ENCODE results near the gene TIMP2. TPM values are rescaled to one million over a fixed set of nuclear protein-coding genes. Genes with fewer than 3 reads are reported as not detected.

TIMP2 gene
- total RNA-seq, 4 donors from 2014 or later: 172 to 315 (median 211) TPM

DNA sequence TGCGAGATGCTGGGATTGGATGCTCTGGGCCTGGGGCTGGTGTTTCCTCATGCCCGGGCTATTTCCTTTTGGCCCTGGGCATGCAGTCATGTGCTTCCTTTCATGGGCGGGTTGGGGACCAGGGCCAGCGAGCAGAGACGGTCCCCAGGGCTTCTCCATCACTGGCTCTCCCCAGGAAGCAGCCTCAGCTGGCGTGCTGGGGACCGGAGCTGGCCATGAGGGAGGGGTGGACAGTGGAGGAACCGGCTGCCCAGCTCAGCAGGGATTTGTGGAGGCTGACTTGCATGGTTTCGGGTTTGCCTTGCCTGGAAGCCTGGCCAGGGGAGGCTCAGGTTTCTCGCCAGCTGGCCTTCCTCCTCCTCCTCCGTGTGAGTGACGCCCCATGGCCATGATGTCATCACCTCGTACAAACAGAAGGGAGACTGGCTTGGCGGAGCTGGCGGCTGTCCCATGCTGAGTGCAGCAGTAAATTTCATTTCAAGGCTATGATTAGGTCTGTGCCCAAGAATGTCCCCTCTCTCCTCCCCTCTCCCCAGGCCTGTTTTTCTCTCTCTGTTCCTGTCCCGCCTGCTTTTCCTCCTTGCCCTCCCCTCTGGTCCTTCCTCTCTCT, 8.9 kb upstream of the TIMP2 start:
- no peaks in the 10 kb centered on the region for H3K9me3 ChIP-seq
- H3K4me3 ChIP-seq: peak overlapping the region in 1 of 2 donors; percentile 42

DNA sequence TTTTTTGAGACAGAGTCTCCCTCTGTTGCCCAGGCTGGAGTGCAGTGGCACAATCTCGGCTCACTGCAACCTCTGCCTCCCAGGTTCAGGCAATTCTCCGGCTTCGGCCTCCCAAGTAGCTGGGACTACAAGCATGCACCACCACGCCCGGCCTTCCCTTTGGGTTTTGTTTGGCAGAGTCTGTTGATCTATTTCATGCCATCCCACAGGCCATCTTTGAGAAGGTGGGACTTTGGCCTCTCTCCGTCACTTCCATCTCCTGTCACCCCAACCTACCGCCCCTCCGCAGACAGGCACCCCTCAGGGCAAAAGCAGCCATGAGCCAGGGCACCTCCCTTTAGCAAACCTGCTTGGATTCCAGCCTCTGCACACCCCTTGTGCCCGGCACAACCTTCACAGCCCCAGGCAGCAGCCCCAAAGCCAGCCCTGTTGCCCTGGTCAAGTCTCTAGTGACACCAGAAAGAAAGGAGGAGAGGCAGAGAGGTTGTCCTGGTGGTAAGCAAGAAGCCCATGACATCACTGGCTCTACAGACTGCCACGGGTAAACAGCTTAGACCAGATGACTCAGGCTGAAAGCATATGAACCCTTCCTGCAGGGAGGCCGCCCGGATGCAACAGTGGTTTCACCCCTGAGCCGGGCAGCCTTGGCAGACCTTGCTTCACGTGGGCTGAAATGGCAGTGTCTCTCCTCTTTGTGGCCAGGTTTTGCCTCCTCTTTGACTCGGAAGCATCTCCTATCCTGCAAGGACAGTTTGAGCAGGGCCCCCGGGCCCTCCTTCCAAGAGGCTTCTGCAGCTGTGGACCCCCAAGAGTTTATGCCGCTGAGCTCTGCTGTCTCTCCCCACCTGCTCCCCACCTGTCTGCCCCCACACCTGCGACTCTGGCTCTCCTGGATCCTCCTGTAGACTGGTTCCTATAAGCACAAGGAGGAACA, 8.1 kb upstream of the TIMP2 start:
- ATAC-seq: peak; percentile 63
- 58 to 96% methylated on average over 4 to 8 of the region's 18 CpGs for WGBS, 2 donors (ENCODE audit: low coverage in 1 of 2)

More for the DNA sequence above, 8.9 kb upstream of the TIMP2 start:
- ATAC-seq: peak; percentile 88
- no peaks in the 10 kb centered on the region for H3K36me3 ChIP-seq
- 4 to 13% methylated on average over 3 to 4 of the region's 16 CpGs for WGBS, 2 donors (ENCODE audit: low coverage in 1 of 2)
- no peaks in the 10 kb centered on the region for H3K27me3 ChIP-seq
- peak overlapping the region; percentile 62 to 90 (median 86) for H3K27ac ChIP-seq
- peaks cover 0 to 39% (median 28%) of the 10 kb centered on the region in 3 donors for H3K4me1 ChIP-seq
- TF ChIP-seq POLR2AphosphoS5 (IDR thresholded peaks at IDR 0.05): peak; percentile 89
- TF ChIP-seq EP300 (IDR thresholded peaks at IDR 0.05): no peak
- TF ChIP-seq, protein P1, sequence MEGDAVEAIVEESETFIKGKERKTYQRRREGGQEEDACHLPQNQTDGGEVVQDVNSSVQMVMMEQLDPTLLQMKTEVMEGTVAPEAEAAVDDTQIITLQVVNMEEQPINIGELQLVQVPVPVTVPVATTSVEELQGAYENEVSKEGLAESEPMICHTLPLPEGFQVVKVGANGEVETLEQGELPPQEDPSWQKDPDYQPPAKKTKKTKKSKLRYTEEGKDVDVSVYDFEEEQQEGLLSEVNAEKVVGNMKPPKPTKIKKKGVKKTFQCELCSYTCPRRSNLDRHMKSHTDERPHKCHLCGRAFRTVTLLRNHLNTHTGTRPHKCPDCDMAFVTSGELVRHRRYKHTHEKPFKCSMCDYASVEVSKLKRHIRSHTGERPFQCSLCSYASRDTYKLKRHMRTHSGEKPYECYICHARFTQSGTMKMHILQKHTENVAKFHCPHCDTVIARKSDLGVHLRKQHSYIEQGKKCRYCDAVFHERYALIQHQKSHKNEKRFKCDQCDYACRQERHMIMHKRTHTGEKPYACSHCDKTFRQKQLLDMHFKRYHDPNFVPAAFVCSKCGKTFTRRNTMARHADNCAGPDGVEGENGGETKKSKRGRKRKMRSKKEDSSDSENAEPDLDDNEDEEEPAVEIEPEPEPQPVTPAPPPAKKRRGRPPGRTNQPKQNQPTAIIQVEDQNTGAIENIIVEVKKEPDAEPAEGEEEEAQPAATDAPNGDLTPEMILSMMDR (IDR thresholded peaks at IDR 0.05): no peak
- no peak for TF ChIP-seq POLR2A (IDR thresholded peaks at IDR 0.05)

DNA sequence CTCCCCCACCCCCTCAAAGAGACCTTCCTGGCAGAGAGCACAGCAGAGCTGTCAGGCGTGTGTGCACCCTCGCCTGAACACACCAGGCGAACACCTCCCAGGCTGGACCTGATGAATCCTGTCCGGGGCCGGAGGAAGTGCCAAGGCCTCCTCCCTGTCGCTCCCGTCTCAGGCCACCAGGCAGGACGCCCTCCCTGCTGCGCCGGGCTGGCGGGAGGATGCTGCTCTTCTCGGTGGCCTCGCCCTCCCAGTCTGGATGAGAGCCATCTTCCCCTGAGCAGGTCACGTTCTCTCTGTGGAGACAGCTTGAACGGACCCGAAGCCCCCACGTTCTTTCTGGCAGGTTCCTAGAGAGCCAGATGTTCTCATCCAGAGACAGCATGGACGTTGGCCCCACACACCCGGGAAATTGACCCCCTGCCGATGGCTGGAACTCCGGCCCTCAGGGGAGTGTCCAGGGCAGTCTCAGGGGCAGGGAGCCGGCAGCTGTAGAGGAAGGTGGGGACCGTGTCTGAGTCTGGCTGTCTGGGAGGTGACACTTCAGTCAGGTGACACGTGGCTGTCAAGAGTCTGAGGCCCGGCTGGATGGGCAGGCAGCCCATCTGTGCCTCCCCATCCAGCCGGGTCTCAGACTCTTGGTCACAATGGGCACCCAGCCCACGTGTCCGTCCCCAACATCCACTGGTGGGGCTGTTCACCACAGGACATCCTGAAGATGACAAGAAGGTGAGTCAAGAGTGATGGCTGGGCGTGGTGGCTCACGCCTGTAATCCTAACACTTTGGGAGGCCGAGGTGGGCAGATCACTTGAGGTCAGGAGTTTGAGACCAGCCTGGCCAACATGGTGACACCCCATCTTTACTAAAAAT, 5.0 kb upstream of the TIMP2 start:
- H3K27ac ChIP-seq: peak overlapping the region in 1 of 4 donors; percentile 21
- ATAC-seq: no peak
- no peaks in the 10 kb centered on the region for H3K9me3 ChIP-seq
- peaks cover 0 to 48% (median 25%) of the 10 kb centered on the region in 3 donors for H3K4me1 ChIP-seq
- no peaks in the 10 kb centered on the region for H3K36me3 ChIP-seq
- WGBS, 2 donors (ENCODE audit: low coverage in 1 of 2): no CpG with 5 or more reads among the region's 31 CpGs
- no peaks in the 10 kb centered on the region for H3K27me3 ChIP-seq
- no peak overlapping the region for H3K4me3 ChIP-seq
- TF ChIP-seq EP300 (IDR thresholded peaks at IDR 0.05) (no peak), POLR2A (IDR thresholded peaks at IDR 0.05) (no peak), POLR2AphosphoS5 (IDR thresholded peaks at IDR 0.05) (no peak)
- TF ChIP-seq, protein P1 (IDR thresholded peaks at IDR 0.05): no peak

More for the DNA sequence above, 8.1 kb upstream of the TIMP2 start:
- Histone ChIP-seq H3K9me3 (no peaks in the 10 kb centered on the region), H3K27me3 (no peaks in the 10 kb centered on the region), H3K4me1 (peaks cover 0 to 39% (median 28%) of the 10 kb centered on the region in 3 donors), H3K36me3 (no peaks in the 10 kb centered on the region), H3K4me3 (peak overlapping the region in 1 of 2 donors; percentile 42), H3K27ac (peak overlapping the region; percentile 62 to 90 (median 86))
- TF ChIP-seq, protein P1 (IDR thresholded peaks at IDR 0.05): no peak
- TF ChIP-seq POLR2AphosphoS5 (IDR thresholded peaks at IDR 0.05): peak; percentile 56

DNA sequence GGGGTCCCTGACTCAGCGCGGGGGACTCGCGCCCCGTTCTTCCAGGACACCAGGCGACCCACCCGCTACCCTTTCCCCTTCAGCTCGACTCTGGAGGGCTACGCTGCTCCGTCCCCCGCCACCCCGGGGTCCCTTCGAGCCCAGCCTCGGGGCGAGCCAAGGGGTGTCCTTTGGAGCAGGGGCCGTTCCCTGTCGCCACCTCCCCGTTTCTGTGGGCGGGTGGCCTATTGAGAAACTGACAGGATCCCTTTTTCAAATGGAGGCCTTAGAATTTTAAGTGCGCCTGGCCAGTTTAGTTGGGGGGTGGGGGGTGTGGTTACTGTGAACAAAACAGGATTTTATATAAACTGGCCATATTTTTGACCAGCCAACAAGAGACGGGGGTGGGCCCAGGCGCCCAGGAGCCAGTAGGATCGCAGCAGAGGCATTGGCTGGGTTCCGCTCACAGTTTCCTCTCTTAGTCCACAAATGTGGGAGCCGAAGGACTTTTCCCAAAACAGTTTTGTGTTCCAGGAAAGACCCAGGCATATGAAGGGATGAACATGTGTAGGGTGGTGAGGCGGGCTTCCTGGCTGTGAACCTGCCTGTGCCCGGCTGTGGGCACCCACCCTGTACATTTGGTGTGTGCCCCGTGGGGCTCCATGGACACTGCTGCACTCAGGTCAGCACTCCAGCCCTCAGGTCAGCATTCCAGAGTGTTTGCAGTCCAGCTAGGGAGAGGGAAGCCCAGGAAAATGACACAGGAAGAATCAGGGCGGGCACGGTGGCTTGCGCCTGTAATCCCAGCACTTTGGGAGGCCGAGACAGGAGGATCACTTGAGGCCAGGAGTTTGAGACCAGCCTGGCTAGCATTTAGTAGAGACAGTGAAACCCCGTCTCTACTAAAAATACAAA, 722 bp upstream of the TIMP2 start:
- peak overlapping the region; percentile 89 to 90 for H3K4me3 ChIP-seq
- peak overlapping the region; percentile 98 to 100 (median 100) for H3K27ac ChIP-seq
- no peaks in the 10 kb centered on the region for H3K9me3 ChIP-seq
- peaks cover 0 to 61% (median 31%) of the 10 kb centered on the region in 3 donors for H3K4me1 ChIP-seq
- H3K27me3 ChIP-seq: no peaks in the 10 kb centered on the region
- TF ChIP-seq, protein P1 (IDR thresholded peaks at IDR 0.05): no peak
- peak; percentile 45 to 47 for TF ChIP-seq POLR2A (IDR thresholded peaks at IDR 0.05)
- TF ChIP-seq POLR2AphosphoS5 (IDR thresholded peaks at IDR 0.05): peak; percentile 55
- H3K36me3 ChIP-seq: no peaks in the 10 kb centered on the region
- 23 to 40% methylated on average over 2 to 5 of the region's 33 CpGs for WGBS, 2 donors (ENCODE audit: low coverage in 1 of 2)
- peak; percentile 90 for ATAC-seq

Data from gastroesophageal sphincter (tissue), 4 donors.